HG03139 (cell line): ENCODE data around the gene RGS9.
"Not testable (repeated sequence)": the region's sequence is repeated elsewhere in the genome, so short reads cannot be mapped to it uniquely, and the experiment has no call there.

Experiments used
- ATAC-seq: cut with Tn5 transposase; IDR thresholded peaks from one replicate; pipeline ENCODE4 v1.9.1; 2021; ENCODE audit not compliant: unreplicated experiment

RGS9 gene

GRCh38 chr17:65205655-65206054, 68.5 kb downstream of the RGS9 start:
- no peak for ATAC-seq

GRCh38 chr17:65207448-65207847, 70.3 kb downstream of the RGS9 start:
- not testable (repeated sequence) for ATAC-seq

- ATAC-seq, result no peak
These were observed 71.5 kb downstream of the RGS9 start for GRCh38 chr17:65208717-65209116.

GRCh38 chr17:65218261-65218660, 81.1 kb downstream of the RGS9 start:
- ATAC-seq, result no peak

GRCh38 chr17:65219124-65219523, 82.0 kb downstream of the RGS9 start:
- ATAC-seq, result no peak

GRCh38 chr17:65219707-65220106, 82.5 kb downstream of the RGS9 start:
- no peak for ATAC-seq

- ATAC-seq, result no peak
These were observed 83.6 kb downstream of the RGS9 start for GRCh38 chr17:65220732-65221131.

- ATAC-seq, result no peak
These were observed 85.1 kb downstream of the RGS9 start for GRCh38 chr17:65222214-65222738.

- ATAC-seq, result no peak
These were observed 87.9 kb downstream of the RGS9 start for GRCh38 chr17:65225061-65225460.

GRCh38 chr17:65226227-65226626, 89.1 kb downstream of the RGS9 start:
- no peak for ATAC-seq

GRCh38 chr17:65227637-65228036, 90.5 kb downstream of the RGS9 start:
- ATAC-seq, result no peak

GRCh38 chr17:65228287-65228686, 91.1 kb downstream of the RGS9 start:
- ATAC-seq, result no peak

GRCh38 chr17:65228734-65229620, 91.8 kb downstream of the RGS9 start:
- ATAC-seq, result peak; percentile 55

GRCh38 chr17:65229621-65229995, 92.4 kb downstream of the RGS9 start:
- no peak for ATAC-seq

- no peak for ATAC-seq
These were observed 92.9 kb downstream of the RGS9 start for GRCh38 chr17:65230040-65230439.

- ATAC-seq, result no peak
These were observed 93.9 kb downstream of the RGS9 start for GRCh38 chr17:65231086-65231485.

- ATAC-seq, result no peak
These were observed 94.6 kb downstream of the RGS9 start for GRCh38 chr17:65231662-65232335.

GRCh38 chr17:65235284-65235683, 98.1 kb downstream of the RGS9 start:
- ATAC-seq, result no peak

GRCh38 chr17:65236321-65236720, 99.2 kb downstream of the RGS9 start:
- no peak for ATAC-seq

- ATAC-seq, result no peak
These were observed 106.9 kb downstream of the RGS9 start for GRCh38 chr17:65243838-65244625.

GRCh38 chr17:65246252-65246651, 109.1 kb downstream of the RGS9 start:
- ATAC-seq, result no peak
